Keratinocyte (primary cell): Measurements from ENCODE around the gene DSCAM.

Experiments
- CTCF ChIP-seq, 3 experiments: IDR thresholded peaks in 1 of 3; conservative IDR thresholded peaks in 1 of 3; optimal IDR thresholded peaks in 1 of 3; 2 replicates in 2 of 3; 3 replicates in 1 of 3; pipeline versions ENCODE3 to v1.5.1; 2011; ENCODE audit warnings: low read length in 3 of 3, mild to moderate bottlenecking in 3 of 3, moderate library complexity in 2 of 3, control low read depth in 1 of 3, inconsistent platforms in 1 of 3; ENCODE audit not compliant: insufficient read depth in 2 of 3; ENCODE audit errors: extremely low read depth in 1 of 3
- EZH2 ChIP-seq: IDR thresholded peaks from one replicate; pipeline ENCODE4 v1.6.1; 2012; ENCODE audit warnings: inconsistent platforms, mild to moderate bottlenecking, low read length, moderate library complexity

- TF ChIP-seq CTCF (optimal IDR thresholded peaks at IDR 0.05 in 1 of 3, IDR thresholded peaks at IDR 0.05 in 1 of 3, conservative IDR thresholded peaks at IDR 0.05 in 1 of 3; ENCODE audit: extremely low read depth in 1 of 3, insufficient read depth in 2 of 3, low read length in 3 of 3) = no peak
- TF ChIP-seq EZH2 = no peak
These were observed 496.0 kb downstream of the DSCAM start for GRCh38 chr21:40351006-40351405.
